Peyer's patch (tissue), 4 donors: ENCODE measurements around the gene CD40LG.

Experiments
- CTCF ChIP-seq, 6 experiments: fragments of 450-650 bp in 4 of 6; fragments of 200-600 bp in 2 of 6; sonication (generic) in 1 of 6; IDR thresholded peaks; one replicate each; pipeline ENCODE4 v1.5.1; 2017 to 2019; ENCODE audit warnings: antibody characterized with exemption in 6 of 6, mild to moderate bottlenecking in 3 of 6, moderate library complexity in 1 of 6
- POLR2A ChIP-seq, 2 donors: fragments of 450-650 bp; IDR thresholded peaks; one replicate each; pipeline ENCODE4 v1.5.1; 2017; ENCODE audit warnings: antibody characterized with exemption in 2 of 2, mild to moderate bottlenecking in 2 of 2, moderate library complexity in 2 of 2

DNA sequence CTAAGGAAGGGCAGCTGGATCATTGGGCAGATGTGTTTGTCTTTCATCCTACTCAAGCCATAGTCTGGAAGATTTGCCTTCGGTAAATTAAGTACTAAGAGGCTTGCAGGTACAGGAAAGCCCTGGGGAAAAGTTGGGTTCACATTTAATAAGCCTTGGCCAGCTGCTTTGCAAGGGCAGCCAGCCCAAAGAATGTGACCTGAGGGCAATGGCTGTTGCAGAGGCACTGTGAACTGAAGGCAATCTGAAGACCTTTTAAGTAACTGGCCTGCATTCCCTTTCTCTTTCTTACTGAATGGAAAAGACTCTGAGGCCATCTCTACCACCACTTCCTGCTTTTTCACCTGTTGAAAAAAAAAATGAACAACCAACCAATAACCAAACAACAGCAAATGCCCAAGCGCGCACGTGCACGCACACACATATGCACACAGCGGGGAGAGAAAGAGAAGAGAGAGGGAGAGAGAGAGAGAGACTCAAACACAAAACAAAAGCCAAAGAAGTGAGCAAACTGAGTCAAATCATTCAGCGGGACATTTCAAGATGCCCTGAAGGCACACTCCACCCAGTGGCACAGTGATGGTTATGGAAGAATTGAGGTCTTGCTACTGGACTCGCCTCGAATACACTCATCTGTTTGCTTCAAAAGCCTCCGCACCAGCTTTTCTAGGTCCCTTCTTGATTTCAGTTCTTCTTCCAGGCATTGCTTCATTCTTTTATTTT, 19.6 kb downstream of the CD40LG start:
- TF ChIP-seq CTCF (IDR thresholded peaks at IDR 0.05): no peak
- no peak for TF ChIP-seq POLR2A (IDR thresholded peaks at IDR 0.05)
